ENCODE results near the gene MT3. TPM values are rescaled to one million over a fixed set of nuclear protein-coding genes. Genes with fewer than 3 reads are reported as not detected.

MT3 gene
- total and polyA plus RNA-seq, 2 of the 8 experiments (the other 6 are each of a cell fraction or from before 2014, with no cell fraction given), result 0.17 TPM; not detected in 1

GRCh38 chr16:56558024-56558747, 31.1 kb upstream of the MT3 start:
- H4K8ac ChIP-seq (ENCODE audit: extremely low read depth, insufficient read depth, low read length), result no peak overlapping the region
- H2BK12ac ChIP-seq (ENCODE audit: low read depth, low read length), result no peak overlapping the region
- DNase-seq (ENCODE audit: low read depth in 1 of 2, low spot score in 2 of 2), result no peak
- no peak overlapping the region for H3K14ac ChIP-seq (ENCODE audit: insufficient read length)
- FAIRE-seq, result no peak
- H2BK5ac ChIP-seq (ENCODE audit: low read depth, low read length), result no peak overlapping the region
- H4K5ac ChIP-seq (ENCODE audit: insufficient read length, low read depth, low read length), result no peak overlapping the region
- no peak overlapping the region for H4K91ac ChIP-seq (replicated peaks; ENCODE audit: insufficient read length, low read length)
- no peak overlapping the region for H3K4ac ChIP-seq (replicated peaks; ENCODE audit: insufficient read length, low read depth, low read length)
- H3K23ac ChIP-seq (ENCODE audit: insufficient read length), result no peak overlapping the region
- H3K9ac ChIP-seq (replicated peaks in 1 of 4; ENCODE audit: extremely low read depth in 1 of 4, low read depth in 3 of 4, low read length in 3 of 4), result no peak overlapping the region
- no peak overlapping the region for H3K4me2 ChIP-seq (ENCODE audit: insufficient read depth in 1 of 2, low read depth in 2 of 2, low read length in 2 of 2)
- H3K4me1 ChIP-seq (replicated peaks in 1 of 4; ENCODE audit: control insufficient read depth in 3 of 4, insufficient read depth in 4 of 4, low read length in 3 of 4), result no peaks in the 10 kb centered on the region
- CTCF ChIA-PET (ENCODE audit: partially characterized antibody), result interaction anchor here (0.8 kb wide), 1 partner anchor 34 kb away, joined by 3 read pairs; no protein-coding TSS in a partner anchor
- no peak overlapping the region for H2BK20ac ChIP-seq (ENCODE audit: low read length)
- H3K56ac ChIP-seq (replicated peaks; ENCODE audit: insufficient read length, low read depth, low read length), result no peak overlapping the region
- no peaks in the 10 kb centered on the region for H3K79me1 ChIP-seq (ENCODE audit: low read depth, low read length)
- peaks cover 2% of the 10 kb centered on the region; the same call in 1 of the 2 replicates for H3K23me2 ChIP-seq (ENCODE audit: low read depth, low read length)
- H3K4me3 ChIP-seq (ENCODE audit: extremely low read depth in 1 of 4, insufficient read depth in 2 of 4, low read depth in 3 of 4, low read length in 4 of 4), result no peak overlapping the region
- no peak overlapping the region for H2AFZ ChIP-seq (ENCODE audit: low read length)
- no peak overlapping the region for H2BK15ac ChIP-seq (ENCODE audit: low read length)
- peaks cover 0 to 2% of the 10 kb centered on the region in 2 experiments for H4K20me1 ChIP-seq (replicated peaks in 1 of 2; ENCODE audit: control insufficient read depth in 1 of 2, insufficient read depth in 2 of 2, low read length in 2 of 2)
- no peaks in the 10 kb centered on the region for H3K36me3 ChIP-seq (ENCODE audit: control insufficient read depth in 2 of 4, insufficient read depth in 4 of 4, low read length in 3 of 4)
- no peak overlapping the region for H2BK120ac ChIP-seq (replicated peaks; ENCODE audit: low read depth, low read length)
- no peak overlapping the region for H3K18ac ChIP-seq (ENCODE audit: extremely low read depth, low read length)
- no peak overlapping the region for H3K27ac ChIP-seq (ENCODE audit: low read depth, low read length)
- peaks cover 0 to 5% (median 0%) of the 10 kb centered on the region in 4 experiments; a peak in 2 of 7 replicates for H3K27me3 ChIP-seq (replicated peaks in 1 of 4; ENCODE audit: control insufficient read depth in 3 of 4, extremely low read depth in 1 of 4, insufficient read depth in 3 of 4, low read length in 3 of 4)
- 91% methylated on average over 8 of the region's 8 CpGs; no CpG with 5 or more reads in 1 of the 2 experiments for WGBS, 2 experiments (ENCODE audit: extremely low coverage in 1 of 2, insufficient coverage in 1 of 2, insufficient read length in 1 of 2, insufficient replicate concordance in 2 of 2, low coverage in 1 of 2, low lambda C conversion rate in 2 of 2, missing lambda C conversion rate in 1 of 2)
- no peaks in the 10 kb centered on the region for H3K9me3 ChIP-seq (ENCODE audit: insufficient read depth in 2 of 2, low read depth in 1 of 2, low read length in 1 of 2)
- POLR2A ChIA-PET (ENCODE audit: partially characterized antibody), result interaction anchor here (1.3 kb wide), 1 partner anchor 11 kb away, joined by 4 read pairs; no protein-coding TSS in a partner anchor
- H2AK5ac ChIP-seq (ENCODE audit: low read depth, low read length), result no peak overlapping the region
- H3K79me2 ChIP-seq (ENCODE audit: control insufficient read depth in 1 of 2, insufficient read depth in 2 of 2, low read length in 2 of 2), result no peaks in the 10 kb centered on the region
- TF ChIP-seq HDAC6 (IDR thresholded peaks at IDR 0.05; ENCODE audit: low read depth, low read length) (no peak), SAP30 (IDR thresholded peaks at IDR 0.05; ENCODE audit: insufficient read depth, insufficient replicate concordance, low read length) (no peak), POU5F1 (IDR thresholded peaks at IDR 0.05; ENCODE audit: low read depth, low read length) (no peak), POLR2A (IDR thresholded peaks at IDR 0.05; ENCODE audit: control extremely low read depth in 1 of 2, low read depth in 2 of 2, low read length in 2 of 2) (no peak), KDM5A (IDR thresholded peaks at IDR 0.05; ENCODE audit: low read length) (no peak), SP4 (IDR thresholded peaks at IDR 0.05; ENCODE audit: low read length) (no peak), YY1 (IDR thresholded peaks at IDR 0.05; ENCODE audit: low read depth, low read length) (no peak), ATF3 (IDR thresholded peaks at IDR 0.05; ENCODE audit: insufficient read depth, low read depth, low read length) (no peak), CTCF (IDR thresholded peaks at IDR 0.05; ENCODE audit: control extremely low read depth in 1 of 3, insufficient read depth in 1 of 3, low read depth in 1 of 3, low read length in 3 of 3) (no peak), EGR1 (IDR thresholded peaks at IDR 0.05; ENCODE audit: borderline replicate concordance, low read depth, low read length) (no peak)

Data from H1 (cell line).